PC-3 (cell line): ENCODE data around the gene ALDH5A1. TPM values are rescaled to one million over a fixed set of nuclear protein-coding genes. Genes with fewer than 3 reads are reported as not detected.

Source experiments
- ATAC-seq: fragments of 200-7000 bp; cut with Tn5 transposase; 2 replicates; pipeline ENCODE4 v1.9.1; 2020; ENCODE audit warnings: mild to moderate bottlenecking, moderate library complexity
- BruUV-seq: library from RNA; stranded (reverse); fragments of 400-500 nt; replicated peaks from 2 replicates; lab custom pipeline; 2021; lab: Mats Ljungman, UMichigan
- CTCF ChIA-PET: fragments of 300-600 bp; sonication (Branson Sonifier 250); formaldehyde crosslinking; loops from one replicate; lab custom pipeline; 2022; ENCODE audit warnings: antibody characterized with exemption; lab: Charles Lee
- POLR2A ChIA-PET: fragments of 300-600 bp; sonication (Branson Sonifier 250); formaldehyde crosslinking; loops from one replicate; lab custom pipeline; 2022; ENCODE audit warnings: antibody characterized with exemption; ENCODE audit not compliant: unreplicated experiment; lab: Charles Lee
- DNase-seq: peaks from one replicate; pipeline ENCODE4 v3.0.0-alpha.2; 2015
- H2AFZ ChIP-seq: fragments of 300-600 bp; sonication (generic); 2 replicates; pipeline ENCODE4 v1.6.0; 2016; ENCODE audit warnings: antibody characterized with exemption, low read length
- H3F3A ChIP-seq: fragments of 300-600 bp; sonication (generic); one replicate; pipeline ENCODE4 v1.6.0; 2017; ENCODE audit warnings: antibody characterized with exemption, low read length, control low read depth, mild to moderate bottlenecking; ENCODE audit not compliant: unreplicated experiment
- H3K27ac ChIP-seq: fragments of 300-600 bp; sonication (generic); 2 replicates; pipeline ENCODE4 v1.5.1; 2016; ENCODE audit warnings: mild to moderate bottlenecking, low read length
- H3K27me3 ChIP-seq: fragments of 300-600 bp; sonication (generic); 2 replicates; pipeline ENCODE4 v1.6.1; 2016; ENCODE audit warnings: low read length, mixed read lengths
- H3K36me3 ChIP-seq: fragments of 300-600 bp; sonication (generic); 2 replicates; pipeline ENCODE4 v1.6.1; 2016; ENCODE audit warnings: low read depth, mixed run types, low read length, mixed read lengths
- H3K4me1 ChIP-seq: fragments of 300-600 bp; sonication (generic); 2 replicates; pipeline ENCODE4 v1.5.1; 2016; ENCODE audit warnings: low read length; ENCODE audit not compliant: insufficient read depth
- H3K4me2 ChIP-seq: fragments of 300-600 bp; sonication (generic); 2 replicates; pipeline ENCODE4 v1.6.0; 2016; ENCODE audit warnings: low read length
- H3K4me3 ChIP-seq: fragments of 300-600 bp; sonication (generic); 2 replicates; pipeline ENCODE4 v1.5.1; 2016; ENCODE audit warnings: mild to moderate bottlenecking, low read length, mixed read lengths
- H3K79me2 ChIP-seq: fragments of 300-600 bp; sonication (generic); 2 replicates; pipeline ENCODE4 v1.6.1; 2017; ENCODE audit warnings: low read length, mixed read lengths
- H3K9ac ChIP-seq: fragments of 300-600 bp; sonication (generic); 2 replicates; pipeline ENCODE4 v1.6.0; 2016; ENCODE audit warnings: mild to moderate bottlenecking, low read length
- H3K9me2 ChIP-seq: fragments of 300-600 bp; sonication (generic); replicated peaks from 2 replicates; pipeline ENCODE4 v1.6.1; 2016; ENCODE audit warnings: mixed run types, low read length, mixed read lengths
- H3K9me3 ChIP-seq: fragments of 300-600 bp; sonication (generic); 2 replicates; pipeline ENCODE4 v1.6.1; 2016; ENCODE audit warnings: low read length, mixed read lengths
- H4K20me1 ChIP-seq: fragments of 300-600 bp; sonication (generic); 2 replicates; pipeline ENCODE4 v1.6.1; 2016; ENCODE audit warnings: low read length, mixed read lengths
- EZH2 ChIP-seq: fragments of 300-600 bp; sonication (generic); IDR thresholded peaks from one replicate; pipeline ENCODE4 v1.6.1; 2017; ENCODE audit warnings: antibody characterized with exemption, mild to moderate bottlenecking, low read length; ENCODE audit not compliant: unreplicated experiment
- EZH2phosphoT487 ChIP-seq: fragments of 300-600 bp; sonication (generic); IDR thresholded peaks from 2 replicates; pipeline ENCODE4 v1.6.1; 2018; ENCODE audit warnings: mild to moderate bottlenecking, antibody characterized with exemption, low read length, borderline replicate concordance
- intact Hi-C: fragments of 100-400 bp; cut with micrococcal nuclease; formaldehyde crosslinking; loops from 2 replicates; pipeline ENCODE4 v1.9.0; 2023
- total RNA-seq: library from RNA; depleted of rRNA; stranded (reverse); fragments of >200 nt; gene quantifications from 2 replicates; pipeline ENCODE4 v1.2.3, GENCODE V29; 2014
- TF ChIP-seq, protein P1 (sequence below): fragments of 300-600 bp; sonication (generic); conservative IDR thresholded peaks from 2 replicates; pipeline ENCODE4 v1.5.1; 2017; ENCODE audit warnings: antibody characterized with exemption, low read depth, mild to moderate bottlenecking, low read length

The ALDH5A1 gene
- total RNA-seq, 1 experiment from 2014 or later = 11.9 TPM

DNA sequence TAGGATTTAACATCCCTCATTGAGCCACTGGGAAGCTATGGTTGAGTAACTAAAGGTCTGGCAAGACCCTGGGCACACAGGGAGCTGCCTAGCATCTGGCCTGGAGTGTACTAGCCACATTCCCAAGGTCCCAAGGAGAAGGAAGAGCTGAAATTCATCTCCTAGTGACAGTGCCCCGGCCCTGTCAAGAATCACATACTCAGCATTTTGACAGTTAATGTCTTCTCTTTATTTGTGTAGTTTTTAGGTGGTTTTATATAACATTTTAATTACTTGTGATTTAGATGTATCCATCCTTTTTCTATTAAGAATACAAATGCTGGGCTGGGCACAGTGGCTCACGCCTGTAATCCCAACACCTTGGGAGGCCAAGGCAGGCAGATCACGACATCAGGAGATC lies 40.4 kb downstream of the ALDH5A1 start:
- H3K9me3 ChIP-seq = no peaks in the 10 kb centered on the region
- CTCF ChIA-PET = interaction anchor here (2.1 kb wide), 1 partner anchor 14 kb away, joined by 7 read pairs; no protein-coding TSS in a partner anchor
- no peak overlapping the region for H3K4me3 ChIP-seq
- H4K20me1 ChIP-seq = no peaks in the 10 kb centered on the region
- H3K36me3 ChIP-seq = no peaks in the 10 kb centered on the region
- BruUV-seq = no TSS peak
- TF ChIP-seq EZH2phosphoT487 (no peak), EZH2 (no peak)
- TF ChIP-seq, protein P1, sequence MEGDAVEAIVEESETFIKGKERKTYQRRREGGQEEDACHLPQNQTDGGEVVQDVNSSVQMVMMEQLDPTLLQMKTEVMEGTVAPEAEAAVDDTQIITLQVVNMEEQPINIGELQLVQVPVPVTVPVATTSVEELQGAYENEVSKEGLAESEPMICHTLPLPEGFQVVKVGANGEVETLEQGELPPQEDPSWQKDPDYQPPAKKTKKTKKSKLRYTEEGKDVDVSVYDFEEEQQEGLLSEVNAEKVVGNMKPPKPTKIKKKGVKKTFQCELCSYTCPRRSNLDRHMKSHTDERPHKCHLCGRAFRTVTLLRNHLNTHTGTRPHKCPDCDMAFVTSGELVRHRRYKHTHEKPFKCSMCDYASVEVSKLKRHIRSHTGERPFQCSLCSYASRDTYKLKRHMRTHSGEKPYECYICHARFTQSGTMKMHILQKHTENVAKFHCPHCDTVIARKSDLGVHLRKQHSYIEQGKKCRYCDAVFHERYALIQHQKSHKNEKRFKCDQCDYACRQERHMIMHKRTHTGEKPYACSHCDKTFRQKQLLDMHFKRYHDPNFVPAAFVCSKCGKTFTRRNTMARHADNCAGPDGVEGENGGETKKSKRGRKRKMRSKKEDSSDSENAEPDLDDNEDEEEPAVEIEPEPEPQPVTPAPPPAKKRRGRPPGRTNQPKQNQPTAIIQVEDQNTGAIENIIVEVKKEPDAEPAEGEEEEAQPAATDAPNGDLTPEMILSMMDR = no peak
- POLR2A ChIA-PET = interaction anchor here (0.6 kb wide), 1 partner anchor 96 kb away, joined by 4 read pairs; no protein-coding TSS in a partner anchor
- no peaks in the 10 kb centered on the region for H3K9me2 ChIP-seq
- no peak for DNase-seq
- ATAC-seq = no peak
- no peaks in the 10 kb centered on the region for H3K27me3 ChIP-seq
- no peak overlapping the region for H3K27ac ChIP-seq
- no peak overlapping the region for H3K4me2 ChIP-seq
- intact Hi-C loops = no loop called here
- H3K4me1 ChIP-seq = peaks cover 17% of the 10 kb centered on the region
- H3K9ac ChIP-seq = no peak overlapping the region
- H2AFZ ChIP-seq = no peak overlapping the region
- no peaks in the 10 kb centered on the region for H3K79me2 ChIP-seq
- H3F3A ChIP-seq = no peaks in the 10 kb centered on the region

DNA sequence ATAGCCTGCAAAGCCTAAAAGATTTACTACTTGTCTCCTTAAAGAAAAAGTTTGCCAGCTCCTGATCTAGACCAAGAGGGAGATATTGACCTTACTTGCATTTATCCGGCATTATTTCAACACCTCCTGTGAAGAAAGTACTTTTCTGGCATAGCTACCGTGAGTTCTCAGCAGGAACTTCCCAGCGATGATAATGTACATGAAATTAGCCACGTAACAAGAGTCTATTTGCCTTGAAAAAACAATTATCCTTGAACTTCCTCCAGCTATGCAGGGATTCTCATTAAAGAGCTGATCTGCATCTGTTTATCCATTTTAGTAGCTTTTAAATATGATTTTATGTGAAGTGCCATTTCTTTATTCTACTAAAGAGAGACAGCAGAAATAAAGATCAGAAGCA lies 41.7 kb downstream of the ALDH5A1 start:
- ATAC-seq (peak; percentile 17; the same call in 1 of the 2 replicates), DNase-seq (no peak)
- Histone ChIP-seq H3K4me1 (peaks cover 17% of the 10 kb centered on the region), H3K36me3 (no peaks in the 10 kb centered on the region), H3K9ac (no peak overlapping the region), H3K4me2 (peak overlapping the region; percentile 43), H2AFZ (no peak overlapping the region), H4K20me1 (no peaks in the 10 kb centered on the region), H3K9me2 (no peaks in the 10 kb centered on the region), H3K27me3 (no peaks in the 10 kb centered on the region), H3F3A (no peaks in the 10 kb centered on the region), H3K4me3 (no peak overlapping the region), H3K79me2 (no peaks in the 10 kb centered on the region), H3K9me3 (no peaks in the 10 kb centered on the region), H3K27ac (no peak overlapping the region)
- TF ChIP-seq, protein P1 = no peak
- TF ChIP-seq EZH2 (no peak), EZH2phosphoT487 (no peak)
- POLR2A ChIA-PET = no interaction called here
- CTCF ChIA-PET = interaction anchor here (2.1 kb wide), 1 partner anchor 15 kb away, joined by 7 read pairs; no protein-coding TSS in a partner anchor
- intact Hi-C loops = no loop called here
- BruUV-seq = no TSS peak

DNA sequence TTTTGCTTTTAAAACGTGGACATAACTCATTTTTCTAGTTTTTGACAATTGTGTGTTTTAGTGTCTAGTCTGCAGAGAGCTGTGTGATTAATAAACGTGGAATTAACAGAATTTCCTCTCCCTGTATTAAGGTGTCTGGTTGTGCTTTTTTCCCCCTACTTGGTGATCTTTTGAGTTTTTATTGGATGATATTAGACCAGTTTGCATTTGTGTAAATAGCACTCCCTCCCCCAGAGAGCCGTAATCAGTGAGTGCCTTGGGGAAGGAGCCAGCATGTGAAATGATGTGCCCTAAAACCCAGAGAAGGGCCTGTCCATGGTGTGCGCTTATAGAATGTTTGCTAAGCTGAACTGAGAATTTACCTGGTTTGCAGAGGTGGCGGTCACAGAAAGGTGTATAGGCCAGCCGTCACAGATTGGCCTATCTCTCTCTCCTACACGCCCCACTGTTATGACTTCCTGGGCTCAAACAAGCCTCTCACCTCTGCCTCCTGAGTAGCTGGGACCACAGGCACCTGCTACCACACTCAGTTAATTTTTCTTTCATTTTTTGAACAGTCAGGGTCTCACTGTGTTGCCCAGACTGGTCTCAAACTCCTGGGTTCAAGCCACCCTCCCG lies 42.4 kb downstream of the ALDH5A1 start:
- Histone ChIP-seq H3K9me3 (no peaks in the 10 kb centered on the region), H3K79me2 (no peaks in the 10 kb centered on the region), H3K9ac (no peak overlapping the region), H3K4me1 (peaks cover 17% of the 10 kb centered on the region), H3K27ac (peak overlapping the region; percentile 35; the same call in 1 of the 2 replicates), H2AFZ (no peak overlapping the region), H3K4me2 (peak overlapping the region; percentile 43), H4K20me1 (no peaks in the 10 kb centered on the region), H3K36me3 (no peaks in the 10 kb centered on the region), H3K4me3 (no peak overlapping the region), H3F3A (no peaks in the 10 kb centered on the region), H3K9me2 (no peaks in the 10 kb centered on the region), H3K27me3 (no peaks in the 10 kb centered on the region)
- intact Hi-C loops = no loop called here
- ATAC-seq (peak; percentile 58), DNase-seq (peak; percentile 29)
- BruUV-seq = no TSS peak
- no peak for TF ChIP-seq EZH2
- no peak for TF ChIP-seq EZH2phosphoT487
- TF ChIP-seq, protein P1 = no peak
- ChIA-PET POLR2A (interaction anchor here (0.6 kb wide), 1 partner anchor 490 kb away, joined by 3 read pairs; no protein-coding TSS in a partner anchor), CTCF (interaction anchor here (2.1 kb wide), 1 partner anchor 16 kb away, joined by 7 read pairs; no protein-coding TSS in a partner anchor)
